Left lung (tissue), 10 donors: ENCODE results near the gene FBXO24. TPM values are rescaled to one million over a fixed set of nuclear protein-coding genes. Genes with fewer than 3 reads are reported as not detected.
A peak's percentile ranks its signal among the peaks of the same experiment; 100 is the strongest.

Source experiments
- ATAC-seq: fragments of 200-7000 bp; cut with Tn5 transposase; one replicate; pipeline ENCODE4 v1.9.1; 2020; ENCODE audit warnings: moderate library complexity
- DNase-seq, 4 donors: peaks; one replicate each; pipeline ENCODE4 v3.0.0-alpha.2; 2013 to 2020
- H3K27ac ChIP-seq, 2 donors: fragments of 200-600 bp; sonication (generic) in 1 of 2; one replicate each; pipeline versions ENCODE4 v1.5.0 to v1.8.0; 2020 to 2021
- H3K27me3 ChIP-seq, 2 donors: fragments of 200-600 bp; sonication (generic) in 1 of 2; one replicate each; pipeline versions ENCODE4 v1.5.0 to v1.8.0; 2020 to 2021
- H3K36me3 ChIP-seq, 2 donors: fragments of 200-600 bp; sonication (generic) in 1 of 2; one replicate each; pipeline versions ENCODE4 v1.5.0 to v1.8.0; 2020 to 2021
- H3K4me1 ChIP-seq, 2 donors: fragments of 200-600 bp; one replicate each; pipeline ENCODE4 v1.8.0; 2021
- H3K4me3 ChIP-seq, 2 donors: fragments of 200-600 bp; sonication (generic) in 1 of 2; one replicate each; pipeline versions ENCODE4 v1.5.0 to v1.8.0; 2020 to 2021; ENCODE audit warnings: mild to moderate bottlenecking in 1 of 2
- H3K9me3 ChIP-seq, 2 donors: fragments of 200-600 bp; sonication (generic) in 1 of 2; one replicate each; pipeline versions ENCODE4 v1.5.0 to v1.8.0; 2020 to 2021
- CTCF ChIP-seq, 2 donors: fragments of 200-600 bp; sonication (generic) in 1 of 2; IDR thresholded peaks; one replicate each; pipeline versions ENCODE4 v1.5.0 to v1.8.0; 2021; ENCODE audit warnings: antibody characterized with exemption in 2 of 2
- intact Hi-C, 2 donors: fragments of 100-400 bp; cut with DNase I; formaldehyde crosslinking; loops; one replicate each; pipeline versions ENCODE4 v1.11.2 to v1.14.2; 2022
- polyA plus RNA-seq, 6 donors: library from polyadenylated mRNA; unstranded; fragments of 120-200 nt; gene quantifications; one replicate each; pipeline ENCODE4 v1.2.1, GENCODE V29; 2013; ENCODE audit not compliant: insufficient read length in 6 of 6
- total RNA-seq, 2 donors: library from RNA; stranded (reverse); fragmentation: NEBNext Ultra II Directional; extraction: Animal tissue kit (Norgen Biotek cat#: 25700); gene quantifications; one replicate each; pipeline ENCODE4 v1.2.1, GENCODE V29; 2021
- donor health status: DM: no; HTN: yes; CAD: no.
- donor health status: DM: no; HTN: no; CAD: no.

The FBXO24 gene
- total and polyA plus RNA-seq, 8 donors: 0.37 to 5.5 (median 4.7) TPM

DNA sequence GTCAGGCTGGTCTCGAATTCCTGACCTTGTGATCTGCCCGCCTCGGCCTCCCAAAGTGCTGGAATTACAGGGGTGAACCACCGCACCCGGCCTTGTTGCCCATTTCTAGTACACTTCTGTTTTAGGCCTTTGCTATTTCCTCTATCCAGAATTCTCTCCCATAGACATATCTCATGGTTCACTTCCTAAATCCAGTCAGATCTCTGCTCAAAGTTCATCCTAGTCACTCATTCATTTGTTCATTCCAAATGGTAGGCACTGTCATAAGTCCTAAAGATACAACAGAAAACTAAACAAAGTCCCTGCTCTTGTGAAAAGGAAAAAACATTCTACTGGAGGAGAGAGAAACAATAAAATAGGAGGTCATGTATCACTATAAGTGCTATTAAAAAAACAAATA lies 23.8 kb downstream of the FBXO24 start:
- Histone ChIP-seq H3K4me3 (no peak overlapping the region), H3K4me1 (peaks cover 10 to 31% of the 10 kb centered on the region in 2 donors), H3K36me3 (peaks cover 0 to 1% of the 10 kb centered on the region in 2 donors), H3K27me3 (peaks cover 0 to 17% of the 10 kb centered on the region in 2 donors), H3K27ac (no peak overlapping the region), H3K9me3 (no peaks in the 10 kb centered on the region)
- ATAC-seq: no peak
- no peak for TF ChIP-seq CTCF (IDR thresholded peaks at IDR 0.05)
- DNase-seq: no peak
- intact Hi-C loops: no loop called here

GRCh38 chr7:100611983-100612729 lies 26.0 kb downstream of the FBXO24 start, which contains the start of gene MOSPD3:
Gene MOSPD3, plus strand, starts transcription at chr7:100612540. Its CDS starts 252 bp downstream, at chr7:100612792.
- H3K4me3 ChIP-seq: peak within 1 kb of the TSS; percentile 53 to 61
- H3K27ac ChIP-seq: peak within 1 kb of the TSS; percentile 90 to 99
- DNase-seq (peak; percentile 99 to 100 (median 99)), ATAC-seq (peak; percentile 99)
- intact Hi-C loops: no loop called here
- H3K4me1 ChIP-seq: peaks cover 10 to 22% of the 10 kb centered on the region in 2 donors
- no peak for TF ChIP-seq CTCF (IDR thresholded peaks at IDR 0.05)
- peaks cover 0 to 8% of the 10 kb centered on the region in 2 donors for H3K36me3 ChIP-seq
- no peaks in the 10 kb centered on the region for H3K27me3 ChIP-seq
- H3K9me3 ChIP-seq: no peaks in the 10 kb centered on the region

DNA sequence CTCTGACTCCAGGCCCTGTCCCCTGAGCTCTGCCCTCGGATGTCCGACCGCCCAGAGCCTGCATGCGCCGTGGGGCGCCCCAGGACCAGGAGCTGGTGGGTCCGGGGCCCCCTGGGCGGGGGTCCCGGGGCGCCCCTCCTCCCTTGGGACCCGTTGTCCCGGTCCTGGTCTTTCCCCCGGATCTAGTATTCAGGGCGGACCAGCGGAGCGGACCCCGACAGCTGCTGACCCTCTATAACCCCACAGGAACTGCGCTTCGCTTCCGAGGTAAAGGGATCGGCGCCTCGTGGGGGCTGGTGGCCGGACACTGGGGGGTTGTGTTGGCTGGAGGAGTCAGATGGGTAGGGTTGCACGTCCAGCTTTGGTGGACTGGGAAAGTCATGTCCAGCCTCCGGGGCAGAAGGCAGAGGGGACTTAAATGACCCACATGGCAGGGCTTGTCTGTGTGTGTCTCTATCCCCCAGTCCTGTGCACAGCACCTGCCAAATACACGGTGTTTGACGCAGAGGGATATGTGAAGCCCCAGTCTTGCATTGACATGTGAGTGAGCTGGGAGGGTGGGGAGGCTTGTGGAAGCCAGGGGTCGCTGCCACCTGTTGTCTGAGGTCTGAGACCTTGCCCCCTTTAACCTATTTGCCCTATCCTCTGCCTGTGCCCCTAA lies 26.7 kb downstream of the FBXO24 start:
- Histone ChIP-seq H3K36me3 (peaks cover 0 to 8% of the 10 kb centered on the region in 2 donors), H3K4me3 (peak overlapping the region; percentile 53 to 61), H3K27ac (peak overlapping the region; percentile 90 to 99), H3K9me3 (no peaks in the 10 kb centered on the region), H3K4me1 (peaks cover 10 to 22% of the 10 kb centered on the region in 2 donors), H3K27me3 (no peaks in the 10 kb centered on the region)
- ATAC-seq: peak; percentile 4
- peak in 1 of 4 donors; percentile 21 for DNase-seq
- intact Hi-C loops: no loop called here
- TF ChIP-seq CTCF (IDR thresholded peaks at IDR 0.05): no peak

DNA sequence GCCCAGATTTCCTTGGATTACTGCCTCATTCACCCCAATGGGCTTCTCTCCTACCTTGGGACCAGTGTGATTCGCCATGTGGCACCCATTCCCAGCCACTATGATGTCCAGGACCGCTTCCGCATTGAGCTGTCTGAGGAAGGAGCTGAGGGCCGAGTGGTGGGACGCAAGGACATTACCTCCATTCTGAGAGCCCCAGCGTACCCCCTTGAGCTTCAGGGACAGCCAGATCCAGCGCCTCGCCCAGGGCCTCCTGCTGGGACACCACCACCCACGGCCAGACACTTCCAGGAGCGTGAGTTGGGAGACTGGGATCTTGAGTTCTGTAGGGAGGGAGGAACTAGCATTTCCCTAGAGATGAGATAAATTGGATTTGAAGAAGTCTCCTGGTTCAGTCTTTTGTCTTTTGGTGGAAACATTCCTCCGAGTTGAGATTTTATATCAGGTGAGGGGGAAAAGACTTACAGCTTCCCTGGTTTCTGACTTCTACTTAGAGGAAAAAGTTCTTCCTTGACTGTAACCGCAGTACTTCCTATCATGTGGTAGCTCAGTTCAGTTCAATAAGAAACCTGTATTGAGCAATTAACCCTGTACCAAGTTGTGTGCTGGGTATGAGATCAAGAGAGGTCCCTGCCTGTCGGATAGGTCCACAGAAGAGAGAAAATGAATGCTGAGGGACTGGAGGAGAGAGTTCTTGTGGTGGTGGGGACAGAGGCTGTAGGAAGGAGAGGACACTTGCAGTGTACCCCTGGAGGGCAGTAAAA lies 27.5 kb downstream of the FBXO24 start:
- no peaks in the 10 kb centered on the region for H3K9me3 ChIP-seq
- H3K4me1 ChIP-seq: peaks cover 10 to 22% of the 10 kb centered on the region in 2 donors
- H3K27ac ChIP-seq: peak overlapping the region in 1 of 2 donors; percentile 99
- H3K4me3 ChIP-seq: peak overlapping the region in 1 of 2 donors; percentile 61
- ATAC-seq (no peak), DNase-seq (no peak)
- intact Hi-C loops: no loop called here
- H3K36me3 ChIP-seq: peaks cover 0 to 8% of the 10 kb centered on the region in 2 donors
- no peak for TF ChIP-seq CTCF (IDR thresholded peaks at IDR 0.05)
- H3K27me3 ChIP-seq: no peaks in the 10 kb centered on the region
